ENCODE results near the gene SCAPER. TPM values are rescaled to one million over a fixed set of nuclear protein-coding genes. Genes with fewer than 3 reads are reported as not detected.
"Not testable (repeated sequence)": the region's sequence is repeated elsewhere in the genome, so short reads cannot be mapped to it uniquely, and the experiment has no call there.

The SCAPER gene
- total RNA-seq, 1 donor from 2014 or later: 20.8 TPM

- Histone ChIP-seq H3K27me3 (ENCODE audit: control insufficient read depth, insufficient read depth, low read length) (no peaks in the 10 kb centered on the region), H3K4me3 (ENCODE audit: low read depth, low read length) (no peak overlapping the region), H3K36me3 (ENCODE audit: control insufficient read depth, insufficient read depth, low read length) (no peaks in the 10 kb centered on the region)
- no peak for DNase-seq (ENCODE audit: low read depth)
- TF ChIP-seq, protein P1, sequence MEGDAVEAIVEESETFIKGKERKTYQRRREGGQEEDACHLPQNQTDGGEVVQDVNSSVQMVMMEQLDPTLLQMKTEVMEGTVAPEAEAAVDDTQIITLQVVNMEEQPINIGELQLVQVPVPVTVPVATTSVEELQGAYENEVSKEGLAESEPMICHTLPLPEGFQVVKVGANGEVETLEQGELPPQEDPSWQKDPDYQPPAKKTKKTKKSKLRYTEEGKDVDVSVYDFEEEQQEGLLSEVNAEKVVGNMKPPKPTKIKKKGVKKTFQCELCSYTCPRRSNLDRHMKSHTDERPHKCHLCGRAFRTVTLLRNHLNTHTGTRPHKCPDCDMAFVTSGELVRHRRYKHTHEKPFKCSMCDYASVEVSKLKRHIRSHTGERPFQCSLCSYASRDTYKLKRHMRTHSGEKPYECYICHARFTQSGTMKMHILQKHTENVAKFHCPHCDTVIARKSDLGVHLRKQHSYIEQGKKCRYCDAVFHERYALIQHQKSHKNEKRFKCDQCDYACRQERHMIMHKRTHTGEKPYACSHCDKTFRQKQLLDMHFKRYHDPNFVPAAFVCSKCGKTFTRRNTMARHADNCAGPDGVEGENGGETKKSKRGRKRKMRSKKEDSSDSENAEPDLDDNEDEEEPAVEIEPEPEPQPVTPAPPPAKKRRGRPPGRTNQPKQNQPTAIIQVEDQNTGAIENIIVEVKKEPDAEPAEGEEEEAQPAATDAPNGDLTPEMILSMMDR (IDR thresholded peaks at IDR 0.05; ENCODE audit: insufficient read depth, low read length, poor library complexity, severe bottlenecking): no peak
Observed at GRCh38 chr15:76753131-76753530, 152.0 kb downstream of the SCAPER start.

DNA sequence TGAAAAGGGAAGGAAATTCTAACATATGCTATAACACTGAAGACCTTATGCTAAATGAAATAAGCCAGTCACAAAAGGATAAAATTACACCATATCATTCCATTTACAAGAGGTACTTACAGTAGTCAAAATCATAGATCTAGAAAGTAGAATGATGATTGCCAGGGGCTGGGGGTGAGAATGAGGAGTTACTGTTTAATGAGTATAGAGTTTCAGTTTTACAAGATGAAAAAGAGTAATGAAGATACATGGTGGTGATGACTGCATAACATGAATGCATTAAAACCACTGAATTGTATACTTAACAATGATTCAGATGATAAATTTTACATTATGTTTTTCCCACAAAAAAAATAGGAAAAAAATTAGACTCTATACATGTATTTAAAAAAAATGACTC is 152.6 kb downstream of the SCAPER start:
- no peaks in the 10 kb centered on the region for H3K36me3 ChIP-seq (ENCODE audit: control insufficient read depth, insufficient read depth, low read length)
- TF ChIP-seq, protein P1 (IDR thresholded peaks at IDR 0.05; ENCODE audit: insufficient read depth, low read length, poor library complexity, severe bottlenecking): no peak
- DNase-seq (ENCODE audit: low read depth): no peak

GRCh38 chr15:76737573-76737972 is 167.6 kb downstream of the SCAPER start:
- H3K27me3 ChIP-seq (ENCODE audit: control insufficient read depth, insufficient read depth, low read length): no peaks in the 10 kb centered on the region
- DNase-seq (ENCODE audit: low read depth): no peak
- no peaks in the 10 kb centered on the region for H3K36me3 ChIP-seq (ENCODE audit: control insufficient read depth, insufficient read depth, low read length)
- TF ChIP-seq, protein P1 (IDR thresholded peaks at IDR 0.05; ENCODE audit: insufficient read depth, low read length, poor library complexity, severe bottlenecking): no peak
- H3K4me3 ChIP-seq (ENCODE audit: low read depth, low read length): no peak overlapping the region

More for the DNA sequence above, 152.6 kb downstream of the SCAPER start:
- Histone ChIP-seq H3K27me3 (ENCODE audit: control insufficient read depth, insufficient read depth, low read length) (no peaks in the 10 kb centered on the region), H3K4me3 (ENCODE audit: low read depth, low read length) (no peak overlapping the region)

DNA sequence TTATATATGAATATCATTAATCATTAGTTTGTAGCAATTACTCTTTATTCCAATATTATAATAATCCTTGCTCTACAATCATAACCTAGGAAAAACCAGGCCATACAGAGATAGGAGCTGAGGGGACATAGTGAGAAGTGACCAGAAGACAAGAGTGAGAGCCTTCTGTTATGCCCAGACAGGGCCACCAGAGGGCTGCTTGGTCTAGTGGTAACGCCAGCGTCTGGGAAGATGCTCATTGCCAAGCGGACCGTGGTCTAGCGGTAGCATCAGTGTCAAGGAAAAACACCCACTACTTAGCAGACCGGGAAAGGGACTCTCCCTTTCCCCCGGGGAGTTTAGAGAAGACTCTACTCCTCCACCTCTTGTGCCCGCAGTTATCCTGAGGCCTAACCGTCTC is 172.8 kb downstream of the SCAPER start:
- H3K36me3 ChIP-seq (ENCODE audit: control insufficient read depth, insufficient read depth, low read length); H3K27me3 ChIP-seq (ENCODE audit: control insufficient read depth, insufficient read depth, low read length); DNase-seq (ENCODE audit: low read depth); H3K4me3 ChIP-seq (ENCODE audit: low read depth, low read length): not testable (repeated sequence)

- no peak overlapping the region for H3K4me3 ChIP-seq (ENCODE audit: low read depth, low read length)
- DNase-seq (ENCODE audit: low read depth): no peak
- TF ChIP-seq, protein P1 (IDR thresholded peaks at IDR 0.05; ENCODE audit: insufficient read depth, low read length, poor library complexity, severe bottlenecking): no peak
- H3K27me3 ChIP-seq (ENCODE audit: control insufficient read depth, insufficient read depth, low read length): no peaks in the 10 kb centered on the region
- no peaks in the 10 kb centered on the region for H3K36me3 ChIP-seq (ENCODE audit: control insufficient read depth, insufficient read depth, low read length)
Observed at GRCh38 chr15:76730262-76730661, 174.9 kb downstream of the SCAPER start.

- TF ChIP-seq, protein P1 (IDR thresholded peaks at IDR 0.05; ENCODE audit: insufficient read depth, low read length, poor library complexity, severe bottlenecking): no peak
- no peaks in the 10 kb centered on the region for H3K36me3 ChIP-seq (ENCODE audit: control insufficient read depth, insufficient read depth, low read length)
- no peak overlapping the region for H3K4me3 ChIP-seq (ENCODE audit: low read depth, low read length)
- H3K27me3 ChIP-seq (ENCODE audit: control insufficient read depth, insufficient read depth, low read length): no peaks in the 10 kb centered on the region
- no peak for DNase-seq (ENCODE audit: low read depth)
Observed at GRCh38 chr15:76718863-76719262, 186.3 kb downstream of the SCAPER start.

Measured in kidney epithelial cell (primary cell).